Measurements from ENCODE around the gene PUS10.
"Not testable (repeated sequence)": the region's sequence is repeated elsewhere in the genome, so short reads cannot be mapped to it uniquely, and the experiment has no call there.

The PUS10 gene

GRCh38 chr2:61016392-61017002, 1.6 kb downstream of the PUS10 start:
- DNase-seq (ENCODE audit: extremely low spot score), result no peak
- CTCF ChIA-PET, result no interaction called here
- POLR2A ChIA-PET, result interaction anchor here (1.7 to 2.1 kb wide), 2 partner anchors 11 kb away, joined by 5 to 9 read pairs; no protein-coding TSS in a partner anchor
- TF ChIP-seq FOXA1 (IDR thresholded peaks at IDR 0.05), result no peak
- TF ChIP-seq SUZ12 (IDR thresholded peaks at IDR 0.05), result no peak
- TF ChIP-seq FOXK2 (IDR thresholded peaks at IDR 0.05), result no peak
- no peak for TF ChIP-seq NFRKB (IDR thresholded peaks at IDR 0.05)
- no peak for TF ChIP-seq HDGF (IDR thresholded peaks at IDR 0.05; ENCODE audit: borderline replicate concordance)
- no peak for TF ChIP-seq ARNT (IDR thresholded peaks at IDR 0.05)

GRCh38 chr2:61015976-61016375, 2.1 kb downstream of the PUS10 start:
- CTCF ChIA-PET, result no interaction called here
- DNase-seq (ENCODE audit: extremely low spot score), result no peak
- POLR2A ChIA-PET, result interaction anchor here (1.7 kb wide), 1 partner anchor 11 kb away, joined by 9 read pairs; no protein-coding TSS in a partner anchor
- TF ChIP-seq TARDBP (IDR thresholded peaks at IDR 0.05) (no peak), CTBP1 (IDR thresholded peaks at IDR 0.05; ENCODE audit: borderline replicate concordance) (no peak), ZNF384 (IDR thresholded peaks at IDR 0.05) (no peak)

GRCh38 chr2:61014763-61015162, 3.3 kb downstream of the PUS10 start:
- no peak for DNase-seq (ENCODE audit: extremely low spot score)
- CTCF ChIA-PET, result no interaction called here
- TF ChIP-seq BHLHE40 (IDR thresholded peaks at IDR 0.05; ENCODE audit: borderline replicate concordance), result no peak
- TF ChIP-seq SP1 (IDR thresholded peaks at IDR 0.05), result no peak
- TF ChIP-seq FOXK2 (IDR thresholded peaks at IDR 0.05), result no peak
- TF ChIP-seq NFRKB (IDR thresholded peaks at IDR 0.05), result no peak
- no peak for TF ChIP-seq TARDBP (IDR thresholded peaks at IDR 0.05)
- TF ChIP-seq LEF1 (IDR thresholded peaks at IDR 0.05; ENCODE audit: borderline replicate concordance), result no peak
- no peak for TF ChIP-seq L3MBTL2 (conservative IDR thresholded peaks at IDR 0.05)
- POLR2A ChIA-PET, result no interaction called here

GRCh38 chr2:61013382-61013781, 4.7 kb downstream of the PUS10 start:
- TF ChIP-seq FOXA1 (IDR thresholded peaks at IDR 0.05) (no peak), PKNOX1 (IDR thresholded peaks at IDR 0.05) (peak; percentile 64), FOXM1 (IDR thresholded peaks at IDR 0.05; ENCODE audit: borderline replicate concordance) (no peak), BHLHE40 (IDR thresholded peaks at IDR 0.05; ENCODE audit: borderline replicate concordance) (no peak), LEF1 (IDR thresholded peaks at IDR 0.05; ENCODE audit: borderline replicate concordance) (no peak), SP1 (IDR thresholded peaks at IDR 0.05) (no peak), NFRKB (IDR thresholded peaks at IDR 0.05) (no peak)
- no peak for DNase-seq (ENCODE audit: extremely low spot score)
- ChIA-PET CTCF (no interaction called here), POLR2A (no interaction called here)

- POLR2A ChIA-PET; CTCF ChIA-PET; DNase-seq (ENCODE audit: extremely low spot score): not testable (repeated sequence)
These were observed 5.8 kb downstream of the PUS10 start for GRCh38 chr2:61012303-61012702.

GRCh38 chr2:61011678-61012077, 6.4 kb downstream of the PUS10 start:
- ChIA-PET POLR2A (no interaction called here), CTCF (no interaction called here)
- DNase-seq (ENCODE audit: extremely low spot score), result no peak
- TF ChIP-seq ZNF384 (IDR thresholded peaks at IDR 0.05) (no peak), NFRKB (IDR thresholded peaks at IDR 0.05) (no peak), L3MBTL2 (conservative IDR thresholded peaks at IDR 0.05) (no peak), FOXA1 (IDR thresholded peaks at IDR 0.05) (no peak), CTBP1 (IDR thresholded peaks at IDR 0.05; ENCODE audit: borderline replicate concordance) (no peak), HDGF (IDR thresholded peaks at IDR 0.05; ENCODE audit: borderline replicate concordance) (no peak), LEF1 (IDR thresholded peaks at IDR 0.05; ENCODE audit: borderline replicate concordance) (no peak), BHLHE40 (IDR thresholded peaks at IDR 0.05; ENCODE audit: borderline replicate concordance) (no peak), TARDBP (IDR thresholded peaks at IDR 0.05) (no peak), ELF4 (IDR thresholded peaks at IDR 0.05) (no peak), FOXM1 (IDR thresholded peaks at IDR 0.05; ENCODE audit: borderline replicate concordance) (no peak), SP1 (IDR thresholded peaks at IDR 0.05) (no peak)

GRCh38 chr2:61009355-61009754, 8.7 kb downstream of the PUS10 start:
- ChIA-PET CTCF (no interaction called here), POLR2A (no interaction called here)
- no peak for DNase-seq (ENCODE audit: extremely low spot score)
- TF ChIP-seq PKNOX1 (IDR thresholded peaks at IDR 0.05), result no peak
- TF ChIP-seq ARNT (IDR thresholded peaks at IDR 0.05), result no peak
- TF ChIP-seq FOXA1 (IDR thresholded peaks at IDR 0.05), result no peak
- TF ChIP-seq TARDBP (IDR thresholded peaks at IDR 0.05), result no peak
- TF ChIP-seq FOXM1 (IDR thresholded peaks at IDR 0.05; ENCODE audit: borderline replicate concordance), result no peak
- TF ChIP-seq ZNF384 (IDR thresholded peaks at IDR 0.05), result no peak
- no peak for TF ChIP-seq NFRKB (IDR thresholded peaks at IDR 0.05)
- no peak for TF ChIP-seq BHLHE40 (IDR thresholded peaks at IDR 0.05; ENCODE audit: borderline replicate concordance)
- no peak for TF ChIP-seq HDGF (IDR thresholded peaks at IDR 0.05; ENCODE audit: borderline replicate concordance)
- TF ChIP-seq L3MBTL2 (conservative IDR thresholded peaks at IDR 0.05), result no peak
- TF ChIP-seq SP1 (IDR thresholded peaks at IDR 0.05), result no peak
- no peak for TF ChIP-seq CTBP1 (IDR thresholded peaks at IDR 0.05; ENCODE audit: borderline replicate concordance)
- no peak for TF ChIP-seq LEF1 (IDR thresholded peaks at IDR 0.05; ENCODE audit: borderline replicate concordance)
- TF ChIP-seq ELF4 (IDR thresholded peaks at IDR 0.05), result no peak
- no peak for TF ChIP-seq SUZ12 (IDR thresholded peaks at IDR 0.05)
- no peak for TF ChIP-seq FOXK2 (IDR thresholded peaks at IDR 0.05)

Measured in HEK293T (cell line).